Uterus (tissue), 2 donors: Measurements from ENCODE around the gene LGALS4.

ENCODE experiments used
- POLR2A ChIP-seq, 2 donors: fragments of 450-650 bp; IDR thresholded peaks; one replicate each; pipeline ENCODE4 v1.6.1; 2016; ENCODE audit warnings: antibody characterized with exemption in 2 of 2, mild to moderate bottlenecking in 1 of 2, moderate library complexity in 1 of 2
- TF ChIP-seq, protein P1 (sequence below), 4 experiments: fragments of 200-600 bp in 2 of 4; fragments of 450-650 bp in 2 of 4; sonication (generic) in 2 of 4; IDR thresholded peaks; one replicate each; pipeline ENCODE4 v1.5.1; 2016 to 2019; ENCODE audit warnings: antibody characterized with exemption in 4 of 4, mild to moderate bottlenecking in 2 of 4, moderate library complexity in 1 of 4

DNA sequence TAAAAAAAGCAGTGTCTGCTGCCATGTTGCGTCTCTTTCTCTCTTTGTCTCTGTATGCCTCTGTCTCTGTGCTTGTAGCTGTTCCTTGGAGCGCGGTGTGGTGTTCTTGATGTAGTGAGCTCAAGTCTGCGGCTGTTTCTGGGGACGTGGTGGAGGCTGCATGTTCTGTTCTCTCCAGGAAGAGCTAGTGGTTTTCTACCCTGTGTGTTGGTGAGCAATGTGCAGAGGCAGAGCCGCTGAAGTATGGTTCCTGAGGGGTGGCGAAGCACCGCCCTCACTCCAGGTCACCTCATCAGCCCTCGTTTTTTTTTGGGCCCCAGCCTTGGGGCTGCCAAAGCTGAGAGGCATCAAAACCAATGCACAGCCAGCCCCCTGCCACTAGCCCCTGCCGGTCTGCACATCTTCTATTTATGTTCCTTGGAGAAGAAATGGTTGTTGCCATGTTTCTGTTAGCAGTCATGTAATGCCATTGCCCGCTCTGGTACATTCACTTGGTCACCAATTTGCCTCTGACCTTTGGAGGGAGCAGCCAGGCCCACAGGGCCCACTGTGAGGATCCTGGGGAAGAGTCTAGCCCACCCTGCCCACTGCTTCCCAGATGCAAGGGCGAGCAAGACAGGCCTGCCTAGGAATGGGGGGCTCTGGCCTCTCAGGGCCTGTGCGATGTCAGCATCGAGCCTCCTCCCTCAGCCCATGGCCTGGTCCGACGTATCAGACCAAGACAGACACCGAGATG lies 29.9 kb upstream of the LGALS4 start:
- TF ChIP-seq, protein P1, sequence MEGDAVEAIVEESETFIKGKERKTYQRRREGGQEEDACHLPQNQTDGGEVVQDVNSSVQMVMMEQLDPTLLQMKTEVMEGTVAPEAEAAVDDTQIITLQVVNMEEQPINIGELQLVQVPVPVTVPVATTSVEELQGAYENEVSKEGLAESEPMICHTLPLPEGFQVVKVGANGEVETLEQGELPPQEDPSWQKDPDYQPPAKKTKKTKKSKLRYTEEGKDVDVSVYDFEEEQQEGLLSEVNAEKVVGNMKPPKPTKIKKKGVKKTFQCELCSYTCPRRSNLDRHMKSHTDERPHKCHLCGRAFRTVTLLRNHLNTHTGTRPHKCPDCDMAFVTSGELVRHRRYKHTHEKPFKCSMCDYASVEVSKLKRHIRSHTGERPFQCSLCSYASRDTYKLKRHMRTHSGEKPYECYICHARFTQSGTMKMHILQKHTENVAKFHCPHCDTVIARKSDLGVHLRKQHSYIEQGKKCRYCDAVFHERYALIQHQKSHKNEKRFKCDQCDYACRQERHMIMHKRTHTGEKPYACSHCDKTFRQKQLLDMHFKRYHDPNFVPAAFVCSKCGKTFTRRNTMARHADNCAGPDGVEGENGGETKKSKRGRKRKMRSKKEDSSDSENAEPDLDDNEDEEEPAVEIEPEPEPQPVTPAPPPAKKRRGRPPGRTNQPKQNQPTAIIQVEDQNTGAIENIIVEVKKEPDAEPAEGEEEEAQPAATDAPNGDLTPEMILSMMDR (IDR thresholded peaks at IDR 0.05), result no peak
- TF ChIP-seq POLR2A (IDR thresholded peaks at IDR 0.05), result no peak
